Naive thymus-derived CD8-positive, alpha-beta T cell (primary cell): ENCODE data around the gene NOVA2. TPM values are rescaled to one million over a fixed set of nuclear protein-coding genes. Genes with fewer than 3 reads are reported as not detected.

Source experiments
- ATAC-seq, 2 donors: fragments of 150-1000 bp; cut with Tn5 transposase in 1 of 2; sonication (Bioruptor Pico), chemical (Tn5 transposase) in 1 of 2; 1 replicate in 1 of 2; 2 replicates in 1 of 2; pipeline ENCODE4 v1.10.0; 2021; ENCODE audit warnings: mild to moderate bottlenecking in 2 of 2, moderate library complexity in 2 of 2
- POLR2A ChIA-PET: fragments of 350-600 bp; sonication (Branson Sonifier 250); formaldehyde crosslinking; loops from one replicate; lab custom pipeline; 2021; ENCODE audit warnings: antibody characterized with exemption; lab: Charles Lee
- DNase-seq, 10 donors: peaks; one replicate each; pipeline versions ENCODE4 v3.0.0 to v3.0.0-alpha.2; 2020 to 2022
- H3K27ac Mint-ChIP-seq, 10 donors: one replicate each; pipeline ENCODE4 v1.8.0; 2020 to 2022; ENCODE audit warnings: mild to moderate bottlenecking in 10 of 10, mixed read lengths in 10 of 10, moderate library complexity in 4 of 10, inconsistent platforms in 1 of 10
- H3K27me3 Mint-ChIP-seq, 5 donors: one replicate each; pipeline ENCODE4 v1.8.0; 2021 to 2022; ENCODE audit warnings: mixed read lengths in 5 of 5
- H3K36me3 Mint-ChIP-seq, 3 donors: one replicate each; pipeline ENCODE4 v1.8.0; 2020 to 2022; ENCODE audit warnings: mixed read lengths in 3 of 3, mild to moderate bottlenecking in 2 of 3, inconsistent platforms in 1 of 3
- H3K4me1 Mint-ChIP-seq, 4 donors: one replicate each; pipeline ENCODE4 v1.8.0; 2021 to 2022; ENCODE audit warnings: mixed read lengths in 4 of 4
- H3K4me3 Mint-ChIP-seq, 10 donors: one replicate each; pipeline ENCODE4 v1.8.0; 2020 to 2022; ENCODE audit warnings: mild to moderate bottlenecking in 10 of 10, mixed read lengths in 10 of 10, moderate library complexity in 6 of 10, inconsistent platforms in 1 of 10
- H3K9me3 Mint-ChIP-seq, 9 donors: one replicate each; pipeline ENCODE4 v1.8.0; 2020 to 2022; ENCODE audit warnings: mixed read lengths in 9 of 9, mild to moderate bottlenecking in 3 of 9, inconsistent platforms in 1 of 9, moderate library complexity in 1 of 9
- polyA plus RNA-seq, 3 donors: library from polyadenylated mRNA; unstranded; fragments of 300-500 nt; fragmentation: Illumina TruSeq; gene quantifications; one replicate each; pipeline ENCODE4 v1.2.3, GENCODE V29; 2021
- total RNA-seq, 8 experiments: library from RNA in 2 of 8; stranded (reverse) in 2 of 8; gene quantifications; one replicate each; pipeline ENCODE4 v1.2.3 and lab custom pipeline; 2021 to 2026

The NOVA2 gene
- total and polyA plus RNA-seq, 5 experiments from 2014 or later: not detected

- peaks cover 5 to 12% (median 9%) of the 10 kb centered on the region in 5 donors for H3K27me3 Mint-ChIP-seq
- POLR2A ChIA-PET: no interaction called here
- ATAC-seq (peak; percentile 66 to 73), DNase-seq (peak; percentile 68 to 85 (median 78))
- H3K4me3 Mint-ChIP-seq: peak overlapping the region; percentile 81 to 93 (median 90)
- peak overlapping the region in 4 of 10 donors; percentile 34 to 81 (median 51) for H3K27ac Mint-ChIP-seq
- no peaks in the 10 kb centered on the region for H3K9me3 Mint-ChIP-seq
- peaks cover 8 to 27% (median 18%) of the 10 kb centered on the region in 4 donors for H3K4me1 Mint-ChIP-seq
- peaks cover 0 to 10% (median 0%) of the 10 kb centered on the region in 3 donors for H3K36me3 Mint-ChIP-seq
These were observed 42.9 kb upstream of the NOVA2 start for GRCh38 chr19:46016426-46017094.

- Mint-ChIP-seq H3K36me3 (peaks cover 0 to 16% (median 0%) of the 10 kb centered on the region in 3 donors), H3K27me3 (peaks cover 5 to 12% (median 9%) of the 10 kb centered on the region in 5 donors), H3K4me3 (peak overlapping the region; percentile 81 to 93 (median 90)), H3K27ac (peak overlapping the region in 5 of 10 donors; percentile 34 to 87 (median 48)), H3K4me1 (peaks cover 8 to 27% (median 18%) of the 10 kb centered on the region in 4 donors), H3K9me3 (no peaks in the 10 kb centered on the region)
- ATAC-seq (peak; percentile 58 to 63), DNase-seq (peak in 9 of 10 donors; percentile 27 to 71 (median 41))
- POLR2A ChIA-PET: interaction anchor here (0.6 kb wide), 1 partner anchor 247 kb away, joined by 4 read pairs; the partner anchor contains the start of gene SIX5
These were observed 42.2 kb upstream of the NOVA2 start for GRCh38 chr19:46015687-46016425.

GRCh38 chr19:46014941-46015686, 41.4 kb upstream of the NOVA2 start:
- POLR2A ChIA-PET: interaction anchor here (0.6 kb wide), 1 partner anchor 246 kb away, joined by 4 read pairs; the partner anchor contains the start of gene SIX5
- Mint-ChIP-seq H3K9me3 (no peaks in the 10 kb centered on the region), H3K4me3 (peak overlapping the region; percentile 62 to 93 (median 82)), H3K27me3 (peaks cover 5 to 12% (median 9%) of the 10 kb centered on the region in 5 donors), H3K36me3 (peaks cover 0 to 22% (median 2%) of the 10 kb centered on the region in 3 donors), H3K27ac (peak overlapping the region in 1 of 10 donors; percentile 87), H3K4me1 (peaks cover 8 to 29% (median 18%) of the 10 kb centered on the region in 4 donors)
- DNase-seq (peak; percentile 43 to 81 (median 58)), ATAC-seq (peak; percentile 53 to 71)

- no peak for ATAC-seq
These were observed 40.9 kb upstream of the NOVA2 start for GRCh38 chr19:46014534-46014933.

GRCh38 chr19:46009530-46010510, 36.2 kb upstream of the NOVA2 start:
- Mint-ChIP-seq H3K9me3 (no peaks in the 10 kb centered on the region), H3K27me3 (peaks cover 5 to 7% (median 5%) of the 10 kb centered on the region in 5 donors), H3K27ac (peak overlapping the region in 1 of 10 donors; percentile 61), H3K4me3 (no peak overlapping the region), H3K36me3 (peaks cover 4 to 53% (median 10%) of the 10 kb centered on the region in 3 donors), H3K4me1 (peaks cover 5 to 20% (median 10%) of the 10 kb centered on the region in 4 donors)
- DNase-seq (peak; percentile 29 to 80 (median 59)), ATAC-seq (peak; percentile 59 to 73)
- POLR2A ChIA-PET: no interaction called here

More at GRCh38 chr19:46014534-46014933, 40.9 kb upstream of the NOVA2 start:
- POLR2A ChIA-PET: no interaction called here
- H3K36me3 Mint-ChIP-seq: peaks cover 0 to 28% (median 3%) of the 10 kb centered on the region in 3 donors
- H3K9me3 Mint-ChIP-seq: no peaks in the 10 kb centered on the region
- H3K4me3 Mint-ChIP-seq: peak overlapping the region; percentile 34 to 93 (median 74)
- H3K4me1 Mint-ChIP-seq: peaks cover 11 to 34% (median 19%) of the 10 kb centered on the region in 4 donors
- no peak for DNase-seq
- H3K27ac Mint-ChIP-seq: peak overlapping the region in 2 of 10 donors; percentile 17 to 25
- H3K27me3 Mint-ChIP-seq: peaks cover 5 to 12% (median 9%) of the 10 kb centered on the region in 5 donors

- POLR2A ChIA-PET: no interaction called here
- no peak for DNase-seq
- Mint-ChIP-seq H3K27ac (no peak overlapping the region), H3K36me3 (peaks cover 4 to 57% (median 12%) of the 10 kb centered on the region in 3 donors), H3K4me3 (no peak overlapping the region), H3K4me1 (peaks cover 2 to 14% (median 8%) of the 10 kb centered on the region in 4 donors), H3K9me3 (no peaks in the 10 kb centered on the region), H3K27me3 (no peaks in the 10 kb centered on the region)
- ATAC-seq: no peak
These were observed 32.7 kb upstream of the NOVA2 start for GRCh38 chr19:46006411-46006810.

- Mint-ChIP-seq H3K4me3 (no peak overlapping the region), H3K9me3 (no peaks in the 10 kb centered on the region), H3K27me3 (peaks cover 0 to 2% (median 0%) of the 10 kb centered on the region in 5 donors), H3K27ac (no peak overlapping the region), H3K4me1 (peaks cover 29 to 32% (median 29%) of the 10 kb centered on the region in 4 donors), H3K36me3 (peaks cover 4 to 39% (median 9%) of the 10 kb centered on the region in 3 donors)
- ATAC-seq (no peak), DNase-seq (no peak)
- POLR2A ChIA-PET: no interaction called here
These were observed 29.1 kb upstream of the NOVA2 start for GRCh38 chr19:46002678-46003275.

GRCh38 chr19:46000491-46001246, 27.0 kb upstream of the NOVA2 start:
- peak; percentile 99 for ATAC-seq
- Mint-ChIP-seq H3K9me3 (no peaks in the 10 kb centered on the region), H3K27me3 (peaks cover 0 to 2% (median 0%) of the 10 kb centered on the region in 5 donors), H3K27ac (peak overlapping the region in 7 of 10 donors; percentile 27 to 91 (median 73)), H3K36me3 (peaks cover 4 to 32% (median 8%) of the 10 kb centered on the region in 3 donors), H3K4me1 (peaks cover 29 to 39% (median 35%) of the 10 kb centered on the region in 4 donors), H3K4me3 (peak overlapping the region; percentile 75 to 95 (median 82))
- peak; percentile 51 to 86 (median 72) for DNase-seq
- POLR2A ChIA-PET: no interaction called here

GRCh38 chr19:45999653-46000121, 26.0 kb upstream of the NOVA2 start:
- POLR2A ChIA-PET: no interaction called here

GRCh38 chr19:45998834-45999233, 25.2 kb upstream of the NOVA2 start:
- POLR2A ChIA-PET: no interaction called here

More at GRCh38 chr19:45999653-46000121, 26.0 kb upstream of the NOVA2 start:
- ATAC-seq (no peak), DNase-seq (no peak)
- H3K4me3 Mint-ChIP-seq: peak overlapping the region in 9 of 10 donors; percentile 3 to 80 (median 67)
- H3K4me1 Mint-ChIP-seq: peaks cover 29 to 39% (median 35%) of the 10 kb centered on the region in 4 donors
- no peaks in the 10 kb centered on the region for H3K9me3 Mint-ChIP-seq
- peaks cover 0 to 24% (median 8%) of the 10 kb centered on the region in 3 donors for H3K36me3 Mint-ChIP-seq
- peaks cover 0 to 2% (median 0%) of the 10 kb centered on the region in 5 donors for H3K27me3 Mint-ChIP-seq
- peak overlapping the region in 9 of 10 donors; percentile 10 to 74 (median 59) for H3K27ac Mint-ChIP-seq

More at GRCh38 chr19:45998834-45999233, 25.2 kb upstream of the NOVA2 start:
- peaks cover 29 to 39% (median 35%) of the 10 kb centered on the region in 4 donors for H3K4me1 Mint-ChIP-seq
- no peak for DNase-seq
- peak overlapping the region in 6 of 10 donors; percentile 6 to 63 (median 39) for H3K27ac Mint-ChIP-seq
- H3K9me3 Mint-ChIP-seq: no peaks in the 10 kb centered on the region
- no peak for ATAC-seq
- H3K4me3 Mint-ChIP-seq: peak overlapping the region in 6 of 10 donors; percentile 14 to 80 (median 46)
- peaks cover 0 to 2% (median 0%) of the 10 kb centered on the region in 5 donors for H3K27me3 Mint-ChIP-seq
- H3K36me3 Mint-ChIP-seq: peaks cover 0 to 20% (median 6%) of the 10 kb centered on the region in 3 donors
